ENCODE data around the gene TNFRSF13B. TPM values are rescaled to one million over a fixed set of nuclear protein-coding genes. Genes with fewer than 3 reads are reported as not detected.

Gene TNFRSF13B
- total and polyA plus RNA-seq, 5 experiments from 2014 or later = 1.3 to 1.5 TPM; not detected in 3

- no peaks in the 10 kb centered on the region for H3K36me3 Mint-ChIP-seq
- peaks cover 0 to 2% (median 0%) of the 10 kb centered on the region in 9 donors for H3K9me3 Mint-ChIP-seq
- H3K4me3 Mint-ChIP-seq = no peak overlapping the region
- ATAC-seq (no peak), DNase-seq (peak in 1 of 10 donors; percentile 3)
- peaks cover 0 to 8% (median 0%) of the 10 kb centered on the region in 4 donors for H3K4me1 Mint-ChIP-seq
- H3K27ac Mint-ChIP-seq = peak overlapping the region in 2 of 10 donors; percentile 53 to 84
- H3K27me3 Mint-ChIP-seq = peaks cover 0 to 5% (median 0%) of the 10 kb centered on the region in 5 donors
- POLR2A ChIA-PET = no interaction called here
These were observed 53.5 kb downstream of the TNFRSF13B start for GRCh38 chr17:16918443-16918842.

- H3K4me1 Mint-ChIP-seq = peaks cover 0 to 8% (median 1%) of the 10 kb centered on the region in 4 donors
- no peaks in the 10 kb centered on the region for H3K36me3 Mint-ChIP-seq
- POLR2A ChIA-PET = no interaction called here
- peaks cover 0 to 2% (median 0%) of the 10 kb centered on the region in 9 donors for H3K9me3 Mint-ChIP-seq
- H3K27me3 Mint-ChIP-seq = peaks cover 0 to 5% (median 0%) of the 10 kb centered on the region in 5 donors
- no peak for ATAC-seq
- peak overlapping the region in 2 of 10 donors; percentile 11 to 53 for H3K27ac Mint-ChIP-seq
- no peak overlapping the region for H3K4me3 Mint-ChIP-seq
- DNase-seq = peak in 1 of 10 donors; percentile 9
These were observed 54.1 kb downstream of the TNFRSF13B start for GRCh38 chr17:16917671-16918394.

- Mint-ChIP-seq H3K27ac (no peak overlapping the region), H3K27me3 (peaks cover 0 to 5% (median 0%) of the 10 kb centered on the region in 5 donors), H3K4me3 (no peak overlapping the region), H3K36me3 (no peaks in the 10 kb centered on the region), H3K9me3 (peaks cover 0 to 2% (median 0%) of the 10 kb centered on the region in 9 donors), H3K4me1 (peaks cover 2 to 14% (median 11%) of the 10 kb centered on the region in 4 donors)
- ATAC-seq (no peak), DNase-seq (no peak)
- POLR2A ChIA-PET = no interaction called here
These were observed 55.4 kb downstream of the TNFRSF13B start for GRCh38 chr17:16916557-16916920.

GRCh38 chr17:16915752-16916556 is 56.0 kb downstream of the TNFRSF13B start:
- H3K4me1 Mint-ChIP-seq = peaks cover 8 to 19% (median 14%) of the 10 kb centered on the region in 4 donors
- H3K27ac Mint-ChIP-seq = no peak overlapping the region
- H3K36me3 Mint-ChIP-seq = no peaks in the 10 kb centered on the region
- no peak for ATAC-seq
- H3K4me3 Mint-ChIP-seq = no peak overlapping the region
- H3K9me3 Mint-ChIP-seq = peaks cover 0 to 2% (median 0%) of the 10 kb centered on the region in 9 donors
- no peak for DNase-seq
- peaks cover 0 to 5% (median 0%) of the 10 kb centered on the region in 5 donors for H3K27me3 Mint-ChIP-seq
- POLR2A ChIA-PET = no interaction called here

- ATAC-seq (no peak), DNase-seq (no peak)
- Mint-ChIP-seq H3K36me3 (no peaks in the 10 kb centered on the region), H3K9me3 (peaks cover 0 to 2% (median 0%) of the 10 kb centered on the region in 9 donors), H3K27ac (no peak overlapping the region), H3K4me1 (peaks cover 16 to 30% (median 20%) of the 10 kb centered on the region in 4 donors), H3K4me3 (no peak overlapping the region), H3K27me3 (peaks cover 0 to 5% (median 0%) of the 10 kb centered on the region in 5 donors)
- POLR2A ChIA-PET = no interaction called here
These were observed 58.5 kb downstream of the TNFRSF13B start for GRCh38 chr17:16913463-16913862.

- POLR2A ChIA-PET = interaction anchor here (0.6 kb wide), 1 partner anchor 418 kb away, joined by 3 read pairs; no protein-coding TSS in a partner anchor
- Mint-ChIP-seq H3K9me3 (no peaks in the 10 kb centered on the region), H3K4me1 (peaks cover 16 to 30% (median 18%) of the 10 kb centered on the region in 4 donors), H3K27ac (peak overlapping the region in 7 of 10 donors; percentile 52 to 82 (median 68)), H3K27me3 (no peaks in the 10 kb centered on the region), H3K36me3 (no peaks in the 10 kb centered on the region), H3K4me3 (peak overlapping the region in 7 of 10 donors; percentile 8 to 55 (median 32))
- ATAC-seq (peak in 1 of 2 donors; percentile 11), DNase-seq (no peak)
These were observed 59.6 kb downstream of the TNFRSF13B start for GRCh38 chr17:16912021-16912962.

GRCh38 chr17:16911141-16911937 is 60.6 kb downstream of the TNFRSF13B start:
- no peaks in the 10 kb centered on the region for H3K36me3 Mint-ChIP-seq
- H3K27ac Mint-ChIP-seq = peak overlapping the region; percentile 44 to 87 (median 72)
- H3K4me1 Mint-ChIP-seq = peaks cover 16 to 30% (median 20%) of the 10 kb centered on the region in 4 donors
- POLR2A ChIA-PET = interaction anchor here (0.6 kb wide), 1 partner anchor 419 kb away, joined by 3 read pairs; no protein-coding TSS in a partner anchor
- DNase-seq (peak in 4 of 10 donors; percentile 3 to 39 (median 32)), ATAC-seq (peak; percentile 82 to 90)
- no peaks in the 10 kb centered on the region for H3K9me3 Mint-ChIP-seq
- H3K4me3 Mint-ChIP-seq = peak overlapping the region in 8 of 10 donors; percentile 6 to 76 (median 50)
- H3K27me3 Mint-ChIP-seq = peaks cover 0 to 3% (median 0%) of the 10 kb centered on the region in 5 donors

GRCh38 chr17:16910341-16910740 is 61.6 kb downstream of the TNFRSF13B start:
- ATAC-seq (no peak), DNase-seq (no peak)
- no peaks in the 10 kb centered on the region for H3K9me3 Mint-ChIP-seq
- POLR2A ChIA-PET = no interaction called here
- peaks cover 14 to 30% (median 20%) of the 10 kb centered on the region in 4 donors for H3K4me1 Mint-ChIP-seq
- H3K4me3 Mint-ChIP-seq = no peak overlapping the region
- no peaks in the 10 kb centered on the region for H3K36me3 Mint-ChIP-seq
- H3K27ac Mint-ChIP-seq = peak overlapping the region in 7 of 10 donors; percentile 7 to 85 (median 63)
- H3K27me3 Mint-ChIP-seq = peaks cover 0 to 5% (median 0%) of the 10 kb centered on the region in 5 donors

GRCh38 chr17:16909472-16910246 is 62.3 kb downstream of the TNFRSF13B start:
- ATAC-seq = no peak
- peak overlapping the region in 6 of 10 donors; percentile 2 to 78 (median 32) for H3K27ac Mint-ChIP-seq
- POLR2A ChIA-PET = no interaction called here
- H3K27me3 Mint-ChIP-seq = peaks cover 0 to 6% (median 0%) of the 10 kb centered on the region in 5 donors
- peaks cover 14 to 30% (median 20%) of the 10 kb centered on the region in 4 donors for H3K4me1 Mint-ChIP-seq
- no peaks in the 10 kb centered on the region for H3K9me3 Mint-ChIP-seq
- H3K4me3 Mint-ChIP-seq = no peak overlapping the region
- no peak for DNase-seq
- H3K36me3 Mint-ChIP-seq = no peaks in the 10 kb centered on the region

GRCh38 chr17:16908273-16908672 is 63.6 kb downstream of the TNFRSF13B start:
- Mint-ChIP-seq H3K27me3 (peaks cover 0 to 11% (median 2%) of the 10 kb centered on the region in 5 donors), H3K36me3 (peaks cover 0 to 2% (median 0%) of the 10 kb centered on the region in 3 donors), H3K4me3 (no peak overlapping the region), H3K4me1 (peaks cover 14 to 30% (median 20%) of the 10 kb centered on the region in 4 donors), H3K9me3 (no peaks in the 10 kb centered on the region), H3K27ac (peak overlapping the region in 1 of 10 donors; percentile 13)
- DNase-seq = no peak
- ATAC-seq = no peak
- POLR2A ChIA-PET = no interaction called here

GRCh38 chr17:16906680-16907079 is 65.2 kb downstream of the TNFRSF13B start:
- H3K27ac Mint-ChIP-seq = no peak overlapping the region
- ATAC-seq = no peak

More at GRCh38 chr17:16906680-16907079, 65.2 kb downstream of the TNFRSF13B start:
- no peak overlapping the region for H3K4me3 Mint-ChIP-seq
- peaks cover 0 to 2% (median 0%) of the 10 kb centered on the region in 3 donors for H3K36me3 Mint-ChIP-seq
- H3K4me1 Mint-ChIP-seq = peaks cover 10 to 17% (median 15%) of the 10 kb centered on the region in 4 donors
- POLR2A ChIA-PET = no interaction called here
- DNase-seq = no peak
- peaks cover 2 to 21% (median 12%) of the 10 kb centered on the region in 5 donors for H3K27me3 Mint-ChIP-seq
- H3K9me3 Mint-ChIP-seq = peaks cover 0 to 8% (median 0%) of the 10 kb centered on the region in 9 donors

All from naive thymus-derived CD8-positive, alpha-beta T cell (primary cell).